SH-SY5Y (cell line): ENCODE results near the gene CLPTM1.

Experiments used
- GATA2 ChIP-seq: IDR thresholded peaks from 2 replicates; pipeline ENCODE4 v1.6.1; 2011; ENCODE audit warnings: mild to moderate bottlenecking, low read depth, low read length
- GATA3 ChIP-seq: IDR thresholded peaks from 2 replicates; pipeline ENCODE4 v1.6.1; 2011; ENCODE audit warnings: low read depth, mild to moderate bottlenecking, low read length, moderate library complexity

GRCh38 chr19:44992336-44993163 lies 37.4 kb downstream of the CLPTM1 start:
- no peak for TF ChIP-seq GATA3
- no peak for TF ChIP-seq GATA2
